Measurements from ENCODE around the gene BTRC.

The BTRC gene

DNA sequence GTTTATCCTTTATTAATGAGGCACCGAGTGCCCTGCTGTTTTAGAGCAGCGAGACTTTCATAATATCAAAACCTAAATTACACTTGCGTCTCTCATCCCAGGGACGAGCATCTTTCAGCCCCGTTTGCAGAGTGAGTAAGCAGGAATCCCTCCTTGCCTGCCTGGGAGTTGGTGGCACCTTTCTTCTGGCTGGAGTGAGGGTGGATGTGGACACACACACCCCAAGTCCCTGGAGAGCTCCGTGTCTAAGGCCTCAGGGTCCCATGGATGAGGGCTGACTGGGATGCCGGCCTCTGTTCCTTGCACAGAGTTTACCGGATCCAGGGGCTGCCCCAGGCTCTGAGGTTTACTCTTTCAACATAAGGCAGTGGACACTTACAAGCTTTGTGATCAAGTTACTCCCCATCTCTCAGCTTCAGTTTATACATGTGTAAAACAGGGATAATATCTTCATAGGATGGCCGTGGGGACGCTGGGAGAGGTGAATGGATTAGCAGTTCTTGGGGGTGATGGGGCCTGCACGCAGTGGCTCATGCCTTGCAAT is 209.6 kb downstream of the BTRC start:
- in situ Hi-C loops (cut with HindIII; ENCODE audit: low sequenced_read_pairs), result no loop called here

DNA sequence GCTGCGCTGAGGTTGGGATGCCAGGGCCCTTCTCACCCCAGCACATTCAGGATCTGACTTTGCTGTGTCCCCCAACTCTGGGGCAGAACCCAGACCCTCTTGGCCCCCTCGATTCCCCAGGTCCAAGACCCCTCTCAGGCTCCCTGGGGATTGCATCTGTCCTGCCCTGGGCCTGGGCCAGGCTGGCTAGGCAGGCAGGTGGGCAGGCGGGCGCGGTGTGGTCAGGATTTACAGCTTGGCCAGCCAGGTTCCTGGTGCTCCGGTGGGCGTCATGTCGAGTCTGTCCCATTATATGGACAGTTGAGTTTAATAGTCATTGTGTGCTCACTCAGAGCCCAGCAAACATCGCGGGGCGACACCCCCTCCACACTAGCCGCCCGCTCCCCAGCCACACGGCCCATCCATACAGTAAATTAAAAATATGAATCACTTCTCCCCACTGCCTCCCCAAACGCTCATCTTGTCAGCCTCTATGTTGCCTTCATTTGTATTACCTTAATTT is 210.6 kb downstream of the BTRC start:
- in situ Hi-C loops (cut with HindIII; ENCODE audit: low sequenced_read_pairs), result no loop called here

DNA sequence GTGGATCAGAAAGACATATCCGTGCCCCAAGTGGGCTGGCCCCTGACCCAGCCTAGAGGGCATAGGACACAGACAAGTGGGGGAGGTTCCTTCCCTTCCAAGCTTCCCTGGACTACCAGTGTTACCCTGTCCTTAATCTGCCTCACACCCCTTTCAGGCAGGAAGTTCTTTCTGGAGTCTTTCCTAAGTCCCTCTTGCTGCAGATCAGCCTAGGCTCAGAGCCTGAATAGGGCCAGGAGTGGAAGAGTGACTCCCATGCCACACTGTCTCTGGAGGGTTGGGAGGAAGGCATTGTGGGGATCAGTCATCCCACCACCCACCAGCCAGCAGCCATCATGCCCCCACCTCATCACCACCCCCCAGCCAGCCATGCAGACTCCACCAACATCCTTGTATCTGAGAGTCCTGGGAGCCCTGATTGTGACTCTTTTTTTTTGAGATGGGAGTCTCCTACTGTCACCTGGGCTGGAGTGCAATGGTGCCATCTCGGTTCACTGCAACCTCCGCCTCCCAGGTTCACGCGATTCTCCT is 211.5 kb downstream of the BTRC start:
- in situ Hi-C loops (cut with HindIII; ENCODE audit: low sequenced_read_pairs), result no loop called here

DNA sequence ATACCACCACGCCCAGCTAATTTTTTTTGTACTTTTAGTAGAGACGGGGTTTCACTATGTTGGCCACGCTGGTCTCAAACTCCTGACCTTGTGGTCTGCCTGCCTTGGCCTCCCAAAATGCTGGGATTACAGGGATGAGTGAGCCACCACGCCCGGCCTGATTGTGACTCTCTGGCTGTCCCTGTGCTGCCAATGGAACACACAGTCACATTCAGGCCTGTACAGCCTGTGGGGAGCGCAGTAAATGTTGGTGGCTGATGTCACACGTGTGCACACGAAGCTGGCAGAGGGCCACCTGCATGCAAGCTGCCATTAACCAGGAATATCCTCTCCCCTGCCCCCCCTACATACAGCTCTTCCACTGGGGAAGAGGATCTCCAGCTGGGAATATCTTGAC is 212.0 kb downstream of the BTRC start:
- in situ Hi-C loops (cut with HindIII; ENCODE audit: low sequenced_read_pairs), result no loop called here

DNA sequence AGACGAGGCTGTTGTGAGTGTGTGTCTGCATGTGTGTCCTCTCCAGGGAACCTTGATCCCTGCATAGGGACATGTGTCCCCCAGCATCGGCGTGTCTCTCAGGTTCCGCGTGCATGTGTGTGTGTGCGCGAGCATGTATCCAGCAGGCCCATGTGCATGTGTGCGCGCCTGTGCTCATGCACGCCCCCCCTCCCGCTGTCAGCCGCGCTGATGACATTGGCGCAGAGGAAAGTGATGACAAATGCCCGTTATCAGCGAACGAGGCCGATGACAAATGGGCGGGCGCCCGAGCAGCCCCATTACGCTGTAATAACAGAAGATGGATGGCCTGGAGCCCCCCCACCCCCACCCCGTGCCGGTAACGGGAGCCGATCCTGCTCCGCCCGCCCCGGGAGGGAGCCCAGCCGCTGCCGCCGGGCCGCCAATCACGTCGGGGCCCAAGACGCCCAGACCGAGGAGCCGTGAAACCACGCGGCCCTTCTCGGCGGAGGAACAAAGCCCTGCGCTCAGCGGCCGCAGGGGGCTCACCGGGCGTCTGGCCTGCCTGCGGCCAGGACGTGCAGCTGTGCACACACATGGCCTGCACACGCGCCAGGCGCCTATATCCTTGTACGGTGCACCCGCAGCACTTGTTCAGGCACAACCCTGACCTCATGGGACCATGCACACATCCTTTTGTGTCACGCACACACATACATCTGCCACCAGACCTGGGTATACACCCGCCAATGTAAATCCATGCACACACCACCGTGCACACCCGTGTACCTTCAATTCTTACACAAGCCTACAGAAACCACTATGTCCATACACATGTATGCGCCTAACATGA is 212.6 kb downstream of the BTRC start:
- in situ Hi-C loops (cut with HindIII; ENCODE audit: low sequenced_read_pairs), result no loop called here

DNA sequence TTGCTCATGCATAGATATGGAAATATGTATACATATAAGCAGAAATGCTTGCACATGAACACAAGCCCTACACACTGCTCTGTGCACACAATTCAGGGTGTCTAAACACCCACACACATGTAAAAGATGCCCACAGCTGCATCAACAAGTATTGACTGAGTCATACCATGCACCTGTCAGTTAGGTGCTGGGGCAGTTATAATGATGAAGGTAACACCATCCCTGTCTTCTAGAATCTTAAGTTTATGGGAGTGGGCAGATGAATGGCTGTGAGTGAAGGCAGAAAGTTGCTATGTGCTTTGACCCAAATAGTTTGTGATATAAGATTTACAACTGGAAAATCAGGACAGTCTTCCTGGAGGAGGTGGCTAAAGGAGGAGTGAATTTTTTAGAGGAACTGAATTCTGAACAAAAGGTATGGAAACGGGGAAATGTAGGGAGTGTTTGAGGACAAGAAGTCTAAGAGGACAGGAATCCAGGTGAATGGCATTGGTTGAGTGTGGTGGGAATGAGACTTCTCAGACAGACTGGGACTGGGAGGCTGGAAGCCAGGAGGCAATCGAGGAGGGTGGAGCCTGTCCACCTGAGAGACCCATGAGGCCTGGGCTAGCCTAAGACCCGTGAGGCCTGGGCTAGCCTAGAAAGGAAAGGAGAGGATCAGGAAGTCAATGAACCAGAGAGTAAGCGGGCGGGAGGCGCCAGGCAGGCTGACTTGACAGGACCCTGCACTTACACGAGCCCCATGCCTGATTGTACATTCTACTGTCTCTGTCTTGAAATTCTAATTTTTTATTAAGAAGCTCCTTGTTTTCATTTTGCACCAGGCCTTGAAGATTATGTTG is 213.4 kb downstream of the BTRC start:
- in situ Hi-C loops (cut with HindIII; ENCODE audit: low sequenced_read_pairs), result no loop called here

DNA sequence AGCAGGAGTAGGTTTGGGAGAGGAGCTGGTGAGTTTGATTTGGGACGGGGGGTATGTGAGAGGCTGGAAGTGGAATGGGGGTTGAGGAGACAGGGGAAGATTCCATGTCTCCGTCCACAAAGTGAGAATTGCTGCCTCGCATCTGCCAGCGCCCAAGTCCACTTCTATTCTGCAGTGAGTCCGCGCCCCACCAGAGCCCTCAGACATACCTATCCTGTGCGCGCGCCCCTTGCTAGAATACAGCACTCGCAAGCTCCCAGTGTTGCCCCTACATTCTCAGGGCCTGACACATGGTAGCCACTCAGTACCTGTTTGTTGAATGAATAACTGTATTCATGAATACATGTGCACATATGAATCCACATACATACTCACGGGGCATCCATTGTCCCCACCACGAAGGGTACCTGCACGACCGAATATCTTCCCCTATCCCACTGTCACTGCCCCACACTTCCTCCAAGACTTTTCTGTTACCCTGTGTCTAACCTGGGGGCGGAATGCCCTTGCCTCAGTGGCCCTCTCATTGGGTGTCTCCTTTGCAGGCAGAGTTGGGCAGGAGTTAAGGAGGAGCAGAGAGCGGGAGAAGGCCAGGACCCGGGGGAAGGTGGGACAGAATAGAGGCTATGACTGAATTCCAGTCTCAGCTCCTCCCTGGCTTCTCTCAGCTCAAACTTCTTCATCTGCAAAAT is 214.2 kb downstream of the BTRC start:
- in situ Hi-C loops (cut with HindIII; ENCODE audit: low sequenced_read_pairs), result no loop called here

DNA sequence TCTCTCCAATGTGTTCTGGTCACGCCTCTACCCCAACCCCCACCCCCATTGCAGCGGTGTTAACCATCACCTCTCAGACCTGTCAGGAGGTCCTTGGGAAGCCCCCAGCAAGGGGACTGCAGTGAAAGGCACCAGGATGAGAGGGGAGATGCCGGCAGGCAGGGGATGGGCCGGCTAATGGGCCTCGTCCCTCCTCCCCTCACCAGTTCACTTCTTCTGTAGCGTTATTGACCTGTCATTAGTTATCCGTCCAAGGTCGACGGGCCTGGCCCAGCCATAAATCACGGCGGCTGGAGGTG is 215.3 kb downstream of the BTRC start:
- in situ Hi-C loops (cut with HindIII; ENCODE audit: low sequenced_read_pairs), result no loop called here

DNA sequence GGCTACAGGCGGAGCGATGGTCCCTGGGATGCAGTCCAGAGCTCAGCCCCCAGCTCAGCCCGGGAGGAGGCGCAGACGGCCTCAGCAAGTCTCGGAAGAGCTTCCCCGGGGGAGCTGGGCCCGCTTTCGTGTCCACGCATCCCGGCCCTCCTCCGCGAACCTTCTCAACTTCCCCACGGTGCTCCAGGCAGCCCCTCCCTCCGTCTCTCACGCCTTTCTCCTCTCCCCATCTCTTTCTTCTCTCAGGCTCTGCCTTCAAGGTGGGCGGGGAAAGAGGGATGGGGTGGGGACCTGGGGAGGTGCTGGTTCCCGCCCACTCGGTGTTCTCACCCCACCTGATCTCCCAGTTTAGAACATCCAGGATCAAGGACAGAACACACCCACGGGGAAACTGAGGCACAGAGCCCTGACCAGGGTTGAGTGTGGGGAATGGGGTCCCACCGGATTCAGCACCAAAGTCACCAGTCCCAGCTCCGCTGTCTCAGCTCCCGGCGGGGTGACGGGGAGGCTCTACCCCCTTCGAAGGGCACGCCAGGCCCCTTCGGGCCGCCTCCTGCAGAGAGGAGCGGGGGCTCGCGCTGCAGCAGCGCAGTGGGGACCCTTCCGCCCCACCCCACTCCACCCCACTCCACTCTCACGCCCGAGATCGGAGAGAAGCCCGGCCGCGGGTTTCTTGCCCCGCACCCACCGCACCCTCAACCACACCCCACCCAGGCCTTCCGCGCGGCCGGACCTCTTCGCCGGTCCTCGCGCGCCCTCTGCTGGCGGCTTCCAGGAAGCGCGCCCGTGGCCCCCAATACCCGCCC is 215.9 kb downstream of the BTRC start:
- in situ Hi-C loops (cut with HindIII; ENCODE audit: low sequenced_read_pairs), result no loop called here

DNA sequence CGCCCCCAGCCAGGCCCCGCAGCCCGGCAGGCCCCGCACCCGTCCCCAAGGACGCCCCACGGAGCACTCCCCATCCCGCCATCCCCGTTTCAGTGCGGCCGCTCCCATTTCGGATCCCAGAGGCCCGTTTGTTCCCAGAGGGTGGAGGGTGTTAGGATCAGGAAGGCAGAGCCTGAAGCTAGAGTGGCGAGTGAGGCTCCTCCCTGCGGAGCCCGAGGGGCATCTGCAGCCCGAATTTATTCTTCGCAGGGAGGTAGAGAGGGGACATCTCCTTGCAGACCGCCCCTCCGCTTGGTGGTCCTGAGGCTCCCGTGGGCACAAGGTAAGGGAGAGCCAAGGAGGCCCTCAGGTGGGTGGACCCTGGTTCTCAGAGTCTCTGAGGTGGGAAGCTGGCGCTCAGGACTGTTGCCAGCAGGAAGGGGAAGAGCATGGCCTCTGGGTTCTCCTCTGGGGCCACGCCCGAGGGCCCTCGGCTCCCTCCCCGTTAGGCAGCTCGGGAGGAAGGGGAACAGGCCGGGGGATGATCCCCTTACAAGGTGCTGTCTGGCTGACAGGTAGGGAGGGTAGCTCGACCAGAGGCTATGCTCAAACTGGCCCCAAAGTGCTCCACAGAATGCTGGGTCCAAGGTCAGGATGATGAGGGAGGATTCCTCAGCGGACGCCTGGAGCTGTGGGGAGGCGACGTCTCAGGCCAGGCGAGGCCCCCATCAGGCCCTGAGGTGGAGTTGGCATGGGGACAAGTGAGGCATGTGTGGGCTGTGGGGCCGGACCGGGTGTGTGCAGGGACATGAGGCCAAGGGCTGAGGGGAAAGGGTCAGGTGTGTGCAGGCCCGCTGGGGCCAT is 216.7 kb downstream of the BTRC start:
- in situ Hi-C loops (cut with HindIII; ENCODE audit: low sequenced_read_pairs), result no loop called here

DNA sequence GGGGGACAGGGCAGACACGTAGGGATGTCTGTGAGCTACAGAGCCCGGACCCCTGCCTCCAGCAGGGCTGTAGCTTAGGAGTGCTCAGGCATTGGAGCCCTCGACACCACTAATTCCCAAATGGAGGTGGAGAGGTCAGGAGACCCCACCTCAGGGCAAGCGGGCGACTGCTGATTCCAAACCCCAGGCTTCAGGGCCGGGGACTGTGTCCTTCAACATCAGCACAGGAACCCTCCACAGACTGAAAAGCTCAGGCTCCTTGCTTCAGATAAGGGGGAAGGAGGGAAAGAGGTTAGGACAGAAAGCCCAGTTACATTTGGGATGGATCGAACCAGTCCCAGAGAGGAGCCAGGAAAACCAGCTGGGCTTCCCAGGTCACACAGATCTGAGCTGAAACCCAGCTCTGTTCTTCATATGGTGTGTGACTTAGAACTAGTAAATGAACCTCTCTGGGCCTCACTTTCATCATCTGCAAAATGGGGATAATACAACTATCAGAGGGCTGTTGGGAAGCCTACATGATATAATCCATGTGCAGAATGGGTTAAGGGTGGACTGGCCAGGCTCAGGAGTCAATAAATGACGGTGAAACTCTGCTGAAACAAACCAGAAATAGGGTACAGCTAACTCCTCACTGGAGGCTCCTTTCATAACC is 217.4 kb downstream of the BTRC start:
- in situ Hi-C loops (cut with HindIII; ENCODE audit: low sequenced_read_pairs), result no loop called here

DNA sequence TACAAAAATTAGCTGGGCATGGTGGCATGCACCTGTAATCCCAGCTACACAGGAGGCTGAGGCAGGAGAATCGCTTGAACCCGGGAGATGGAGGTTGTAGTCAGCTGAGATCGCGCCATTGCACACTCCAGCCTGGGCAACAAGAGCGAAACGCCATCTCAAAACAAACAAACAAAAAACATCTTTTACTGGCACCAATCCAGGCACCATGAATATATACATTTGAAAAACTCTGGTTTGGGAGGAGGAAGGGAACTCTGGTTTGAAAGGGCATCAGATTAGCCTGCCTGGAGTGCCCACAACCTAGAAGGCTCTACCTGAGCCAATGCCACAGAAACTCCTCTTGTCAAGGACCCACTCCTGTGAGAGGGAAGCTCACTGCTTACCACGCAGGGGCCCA is 218.2 kb downstream of the BTRC start:
- in situ Hi-C loops (cut with HindIII; ENCODE audit: low sequenced_read_pairs), result no loop called here

DNA sequence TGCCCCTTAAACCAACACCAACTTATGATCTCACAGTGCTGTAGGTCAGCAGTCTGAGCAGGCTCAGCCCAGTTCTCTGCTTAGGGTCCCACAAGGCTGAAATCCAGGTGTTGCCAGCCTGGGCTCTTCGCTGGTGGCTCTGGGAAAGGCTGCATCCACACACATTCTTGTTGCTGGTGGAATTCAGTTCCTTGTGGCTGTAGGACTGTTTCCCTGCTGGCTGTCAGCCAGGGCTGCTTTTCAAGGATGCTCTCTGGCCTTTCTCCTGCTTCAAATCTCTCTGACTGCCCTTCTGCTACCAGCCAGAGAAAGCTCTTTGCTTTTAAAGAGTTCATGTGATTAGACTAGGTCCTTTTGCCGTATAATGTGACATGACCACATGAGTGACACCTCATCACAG is 218.8 kb downstream of the BTRC start:
- in situ Hi-C loops (cut with HindIII; ENCODE audit: low sequenced_read_pairs), result no loop called here

DNA sequence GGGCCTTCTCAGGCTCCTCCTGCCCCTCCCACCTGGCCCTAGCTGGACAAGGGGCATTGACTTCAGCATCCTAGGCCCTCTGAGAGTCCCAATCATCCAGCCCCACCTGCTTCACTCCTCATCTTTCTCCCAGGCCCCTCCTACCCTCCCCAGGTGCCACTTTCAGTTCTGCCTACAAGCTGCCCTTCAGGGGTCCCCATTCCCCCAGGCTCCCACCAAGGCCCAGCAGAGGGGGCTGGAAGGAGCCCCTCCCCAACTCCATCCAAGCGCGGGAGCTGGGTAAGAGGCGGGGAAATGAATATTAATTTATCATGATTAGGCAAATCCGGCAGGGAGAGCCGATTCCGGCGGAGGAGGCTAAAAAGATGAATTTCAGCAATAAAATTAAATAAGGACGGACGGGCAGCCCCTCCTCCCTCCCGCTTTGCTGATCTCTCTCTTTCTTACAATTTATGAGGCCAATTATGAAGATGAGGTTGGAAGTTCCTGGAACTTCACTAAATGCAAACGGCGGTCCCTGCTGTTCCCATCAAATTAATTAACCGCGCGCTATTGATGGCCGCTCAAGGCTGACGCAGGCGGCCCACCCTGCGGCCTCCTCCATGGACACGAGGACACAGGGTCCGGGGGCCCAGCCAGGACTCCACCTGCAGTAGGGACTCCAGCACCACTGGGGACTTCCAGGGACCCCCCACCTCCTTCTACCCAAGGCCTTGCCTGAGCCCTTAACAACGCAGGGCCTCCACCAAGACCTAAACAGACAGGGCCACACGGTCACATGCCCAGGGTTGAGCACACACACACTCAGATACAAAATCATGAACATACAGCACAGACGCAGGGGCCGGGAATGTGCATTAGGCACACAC is 220.2 kb downstream of the BTRC start:
- in situ Hi-C loops (cut with HindIII; ENCODE audit: low sequenced_read_pairs), result no loop called here

DNA sequence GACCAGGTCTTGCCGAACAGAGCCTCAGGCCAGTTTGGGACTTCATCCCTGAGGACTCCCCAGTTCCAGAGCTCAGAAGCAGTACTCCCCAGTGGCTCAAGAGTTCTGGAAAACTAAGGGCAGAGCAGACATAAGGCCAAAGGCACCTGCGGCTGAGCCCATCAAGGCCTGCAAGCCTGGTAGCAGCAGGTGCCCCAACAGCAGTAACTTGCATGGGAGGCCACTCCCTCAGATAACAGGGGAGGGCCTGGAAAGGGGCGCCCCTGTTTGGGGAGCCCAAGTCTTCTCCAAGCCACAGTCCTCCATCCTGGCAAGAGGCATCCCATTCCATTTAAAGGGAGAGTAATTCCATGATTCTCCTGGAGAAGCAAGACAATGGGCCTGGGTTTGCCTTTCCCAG is 221.1 kb downstream of the BTRC start:
- in situ Hi-C loops (cut with HindIII; ENCODE audit: low sequenced_read_pairs), result no loop called here

DNA sequence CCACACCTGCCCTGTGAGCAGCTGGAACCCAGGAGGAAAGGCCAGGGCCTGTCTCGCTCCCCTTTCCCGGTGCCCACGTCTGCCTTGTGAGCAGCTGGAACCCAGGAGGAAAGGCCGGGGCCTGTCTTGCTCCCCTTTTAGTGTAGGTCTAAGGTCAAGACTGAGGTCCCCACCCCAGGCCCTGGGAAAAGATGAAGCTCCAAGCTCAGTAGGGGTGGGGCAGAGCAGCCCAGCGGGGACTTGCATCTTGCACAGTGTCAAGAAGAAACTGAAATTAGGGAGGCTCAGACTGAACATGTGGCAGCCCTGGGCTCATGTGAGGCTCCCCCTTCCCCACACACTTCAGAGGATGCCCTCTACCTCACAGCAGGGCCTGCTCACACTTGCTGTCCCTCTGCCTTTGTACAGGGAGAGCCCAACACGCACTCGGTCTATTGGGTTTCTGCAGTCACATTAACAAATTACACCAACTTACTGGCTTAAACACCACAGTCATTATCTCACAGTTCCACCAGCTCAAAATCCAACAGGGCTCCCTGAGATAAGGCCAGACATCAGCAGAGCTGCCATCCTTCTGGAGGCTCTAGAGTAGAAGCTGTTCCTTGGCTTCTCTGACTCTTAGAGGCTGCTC is 221.7 kb downstream of the BTRC start:
- in situ Hi-C loops (cut with HindIII; ENCODE audit: low sequenced_read_pairs), result no loop called here

DNA sequence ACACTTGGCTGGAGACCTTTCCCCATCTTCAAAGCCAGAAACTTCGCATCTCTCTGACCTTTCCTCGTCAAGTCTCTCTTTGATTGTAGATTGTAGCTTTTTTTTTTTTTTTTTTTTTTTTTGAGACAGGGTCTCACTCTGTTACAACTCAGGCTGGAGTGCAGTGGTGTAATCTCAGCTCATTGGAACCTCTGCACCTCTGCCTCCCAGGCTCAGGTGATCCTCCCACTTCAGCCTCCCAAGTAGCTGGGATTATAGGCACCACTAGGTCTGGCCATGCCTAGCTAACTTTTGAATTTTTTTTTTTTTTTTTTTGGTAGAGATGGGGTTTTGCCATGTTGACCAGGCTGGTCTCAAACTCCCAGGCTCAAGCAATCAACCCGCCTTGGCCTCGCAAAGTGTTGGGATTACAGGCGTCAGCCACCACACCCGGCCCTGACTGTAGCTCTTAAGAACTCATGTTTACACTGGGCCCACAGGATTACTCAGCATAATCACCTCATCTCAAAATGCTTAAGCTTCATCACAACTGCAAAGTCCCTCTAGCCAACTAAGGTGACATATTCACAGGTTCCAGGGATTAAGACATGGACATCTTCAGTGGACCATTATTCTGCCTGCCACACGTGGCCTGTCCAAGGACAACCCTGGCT is 222.4 kb downstream of the BTRC start:
- in situ Hi-C loops (cut with HindIII; ENCODE audit: low sequenced_read_pairs), result no loop called here

Data from DLD1 (cell line).